ENCODE results near the gene EHD4.

EHD4 gene

DNA sequence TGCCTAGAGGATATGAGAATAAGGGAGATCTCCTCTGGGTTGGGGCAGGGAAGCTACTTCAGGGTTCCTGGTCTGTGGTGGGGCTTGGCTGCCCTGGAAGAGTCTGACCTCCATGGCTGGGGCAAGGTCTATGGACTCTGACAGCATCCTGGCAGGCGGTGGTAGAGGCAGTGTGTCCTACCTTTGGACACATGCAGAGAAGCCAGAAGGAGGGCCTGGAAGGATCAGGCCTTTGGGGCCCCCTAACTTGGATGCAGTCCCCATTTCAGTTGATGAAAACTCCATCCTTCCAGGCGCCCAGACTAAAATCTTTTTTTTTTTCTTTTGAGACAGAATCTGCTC, 88.9 kb downstream of the EHD4 start:
- H3K4me1 Mint-ChIP-seq: peaks cover 14% of the 10 kb centered on the region
- no peak for DNase-seq (ENCODE audit: low spot score in 2 of 2)
- no peak overlapping the region for H3K4me3 Mint-ChIP-seq
- H3K27me3 Mint-ChIP-seq: peaks cover 14% of the 10 kb centered on the region
- H3K27ac Mint-ChIP-seq: no peak overlapping the region
- H3K36me3 Mint-ChIP-seq: no peaks in the 10 kb centered on the region
- ATAC-seq (ENCODE audit: low read depth): no peak
- no peaks in the 10 kb centered on the region for H3K9me3 Mint-ChIP-seq

DNA sequence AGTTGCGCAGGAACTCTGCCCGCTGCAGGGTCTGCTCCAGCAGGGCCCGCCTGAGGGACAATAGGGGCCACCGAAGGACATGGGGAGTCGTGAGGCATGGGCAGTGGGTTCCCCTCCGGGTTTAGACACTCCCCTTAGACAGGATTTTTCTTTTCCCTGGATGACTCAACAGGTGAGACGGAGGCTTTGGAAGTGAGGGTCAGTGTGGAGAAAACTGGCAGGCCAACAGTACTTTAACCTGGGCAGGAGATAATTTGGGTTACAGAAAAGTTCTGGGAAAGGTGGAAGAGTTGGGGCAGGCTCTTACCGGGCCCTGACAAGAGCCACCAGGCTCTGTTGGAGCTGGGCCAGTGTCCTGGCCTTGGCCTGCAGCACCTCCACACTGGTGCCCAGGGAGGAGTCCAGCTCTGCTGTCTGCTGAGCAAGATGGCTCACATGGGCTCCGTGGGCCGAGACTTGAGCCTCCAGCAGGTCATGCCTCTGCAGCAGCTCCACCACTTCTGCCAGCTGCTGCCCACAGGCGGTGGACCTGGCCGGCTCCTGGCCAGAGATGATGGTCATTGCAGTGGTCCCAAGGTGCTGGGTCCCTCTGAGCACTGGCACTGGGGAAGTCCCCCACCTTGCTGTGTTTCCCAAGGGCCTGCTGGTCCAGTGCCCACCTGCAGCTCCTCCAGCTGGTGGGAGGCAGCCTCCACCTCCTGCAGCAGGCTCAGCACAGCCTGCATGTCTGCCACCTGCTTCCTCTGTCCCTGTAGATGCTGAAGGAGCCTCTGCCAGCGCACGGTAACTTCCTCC, 89.5 kb downstream of the EHD4 start:
- no peaks in the 10 kb centered on the region for H3K9me3 Mint-ChIP-seq

DNA sequence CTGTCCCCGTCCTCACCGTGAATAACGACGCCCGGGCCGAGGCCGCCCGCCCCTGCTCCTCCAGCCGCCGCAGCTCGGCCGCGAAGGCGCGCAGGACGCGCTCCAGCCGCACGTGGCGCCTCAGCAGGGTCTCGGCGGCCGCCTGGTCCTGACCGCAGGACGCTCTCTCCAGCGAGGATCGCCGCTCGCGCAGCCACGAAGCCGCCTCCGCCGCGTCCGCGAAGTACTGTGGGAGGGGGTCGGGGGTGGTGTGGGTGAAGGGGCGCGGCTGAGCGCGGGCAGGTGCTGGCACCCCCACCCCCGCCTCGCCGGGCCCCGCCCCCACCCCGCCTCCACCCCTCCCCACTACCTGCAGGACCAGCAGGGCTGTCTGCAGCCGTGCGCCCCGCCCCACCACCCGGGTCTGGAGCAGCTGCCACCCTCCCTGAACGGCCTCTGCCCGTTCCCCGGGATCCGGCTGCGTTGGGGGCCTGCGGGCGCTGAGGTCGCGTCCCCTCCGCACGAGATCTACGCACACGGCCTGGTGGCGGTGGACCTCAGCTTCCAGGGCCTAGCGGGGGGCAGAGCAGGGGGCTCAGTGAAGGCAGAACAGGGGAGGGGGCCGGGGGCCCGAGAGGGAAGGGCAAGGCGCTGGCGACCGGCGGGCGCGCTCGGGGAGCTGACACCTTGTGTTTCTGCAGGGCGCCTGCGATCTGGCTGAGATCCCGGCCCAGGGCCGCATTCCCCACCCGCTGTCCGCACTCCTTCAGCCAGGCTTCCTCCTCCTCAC, 90.3 kb downstream of the EHD4 start:
- Mint-ChIP-seq H3K36me3 (no peaks in the 10 kb centered on the region), H3K4me1 (peaks cover 13% of the 10 kb centered on the region), H3K4me3 (no peak overlapping the region), H3K27ac (no peak overlapping the region), H3K27me3 (peaks cover 14% of the 10 kb centered on the region), H3K9me3 (no peaks in the 10 kb centered on the region)
- ATAC-seq (ENCODE audit: low read depth) (peak; percentile 32), DNase-seq (ENCODE audit: low spot score in 2 of 2) (no peak)

More for the DNA sequence above, 89.5 kb downstream of the EHD4 start:
- Mint-ChIP-seq H3K4me1 (peaks cover 13% of the 10 kb centered on the region), H3K4me3 (no peak overlapping the region), H3K27me3 (peaks cover 14% of the 10 kb centered on the region), H3K27ac (no peak overlapping the region), H3K36me3 (no peaks in the 10 kb centered on the region)
- DNase-seq (ENCODE audit: low spot score in 2 of 2): no peak
- ATAC-seq (ENCODE audit: low read depth): peak; percentile 62

- Mint-ChIP-seq H3K4me3 (peak overlapping the region; percentile 60), H3K27ac (no peak overlapping the region), H3K27me3 (peaks cover 14% of the 10 kb centered on the region), H3K9me3 (no peaks in the 10 kb centered on the region), H3K4me1 (peaks cover 13% of the 10 kb centered on the region), H3K36me3 (no peaks in the 10 kb centered on the region)
- ATAC-seq (ENCODE audit: low read depth) (no peak), DNase-seq (ENCODE audit: low spot score in 2 of 2) (no peak)
Observed at GRCh38 chr15:41881550-41881919, 90.8 kb downstream of the EHD4 start.

- H3K27ac Mint-ChIP-seq: no peak overlapping the region
- peak overlapping the region; percentile 60 for H3K4me3 Mint-ChIP-seq
- H3K9me3 Mint-ChIP-seq: no peaks in the 10 kb centered on the region
- peaks cover 14% of the 10 kb centered on the region for H3K27me3 Mint-ChIP-seq
- no peak for DNase-seq (ENCODE audit: low spot score in 2 of 2)
- ATAC-seq (ENCODE audit: low read depth): no peak
- H3K36me3 Mint-ChIP-seq: no peaks in the 10 kb centered on the region
- H3K4me1 Mint-ChIP-seq: peaks cover 14% of the 10 kb centered on the region
Observed at GRCh38 chr15:41881086-41881485, 91.3 kb downstream of the EHD4 start.

GRCh38 chr15:41880156-41880877, 92.0 kb downstream of the EHD4 start:
- Mint-ChIP-seq H3K27me3 (peaks cover 15% of the 10 kb centered on the region), H3K4me3 (no peak overlapping the region), H3K27ac (no peak overlapping the region), H3K36me3 (no peaks in the 10 kb centered on the region), H3K9me3 (no peaks in the 10 kb centered on the region), H3K4me1 (peaks cover 20% of the 10 kb centered on the region)
- DNase-seq (ENCODE audit: low spot score in 2 of 2) (no peak), ATAC-seq (ENCODE audit: low read depth) (no peak)

DNA sequence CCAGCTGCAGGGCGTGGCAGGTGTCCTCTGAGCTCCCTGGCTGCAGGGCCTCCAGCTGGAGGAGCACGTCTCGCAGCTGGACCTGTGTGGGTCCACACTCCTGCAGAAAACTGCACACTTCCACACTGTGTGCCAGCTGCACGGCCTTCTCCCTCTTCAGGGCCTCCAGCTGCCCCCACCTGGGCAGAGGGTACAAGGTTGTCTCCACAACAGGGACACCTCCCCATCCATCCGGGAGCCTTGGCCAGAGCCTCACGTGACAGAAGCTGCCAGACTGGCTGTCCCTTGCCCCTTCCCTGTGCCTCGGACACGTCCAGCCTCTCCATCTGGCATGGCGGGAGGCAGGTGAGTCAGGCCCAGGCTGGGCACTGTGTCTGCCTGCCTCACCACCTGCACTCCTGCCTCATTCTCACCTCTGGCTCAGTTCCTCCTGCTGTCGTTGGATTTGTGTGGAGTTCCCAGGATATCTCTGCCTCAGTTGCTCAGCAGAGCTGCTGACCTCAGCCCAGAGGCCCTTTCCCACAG, 93.0 kb downstream of the EHD4 start:
- Mint-ChIP-seq H3K36me3 (no peaks in the 10 kb centered on the region), H3K4me1 (peaks cover 19% of the 10 kb centered on the region), H3K27ac (no peak overlapping the region), H3K27me3 (peaks cover 15% of the 10 kb centered on the region), H3K4me3 (no peak overlapping the region), H3K9me3 (no peaks in the 10 kb centered on the region)
- DNase-seq (ENCODE audit: low spot score in 2 of 2) (no peak), ATAC-seq (ENCODE audit: low read depth) (no peak)

DNA sequence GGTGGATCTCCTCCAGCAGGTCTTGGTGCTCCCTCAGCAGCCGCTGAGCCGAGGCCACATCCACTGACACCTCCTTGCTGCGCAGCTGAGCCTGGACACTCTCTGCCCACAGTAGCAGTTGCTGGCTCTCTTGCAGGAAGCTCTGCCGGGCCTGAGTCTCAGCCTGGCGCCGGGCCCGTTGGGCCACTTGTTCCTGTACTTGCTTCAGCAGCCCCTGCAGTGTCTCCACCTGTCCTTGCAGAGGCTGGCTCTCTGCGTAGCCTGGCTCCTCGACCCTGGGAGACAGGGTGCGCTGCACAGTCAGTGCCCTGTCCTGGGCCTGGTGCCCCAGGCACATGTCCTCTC, 94.0 kb downstream of the EHD4 start:
- Mint-ChIP-seq H3K4me1 (peaks cover 18% of the 10 kb centered on the region), H3K27me3 (peaks cover 15% of the 10 kb centered on the region), H3K4me3 (no peak overlapping the region), H3K36me3 (no peaks in the 10 kb centered on the region), H3K27ac (no peak overlapping the region), H3K9me3 (no peaks in the 10 kb centered on the region)
- ATAC-seq (ENCODE audit: low read depth) (no peak), DNase-seq (ENCODE audit: low spot score in 2 of 2) (no peak)

- no peaks in the 10 kb centered on the region for H3K9me3 Mint-ChIP-seq
- DNase-seq (ENCODE audit: low spot score in 2 of 2): no peak
- H3K4me1 Mint-ChIP-seq: peaks cover 16% of the 10 kb centered on the region
- H3K27ac Mint-ChIP-seq: no peak overlapping the region
- peaks cover 15% of the 10 kb centered on the region for H3K27me3 Mint-ChIP-seq
- no peaks in the 10 kb centered on the region for H3K36me3 Mint-ChIP-seq
- ATAC-seq (ENCODE audit: low read depth): no peak
- H3K4me3 Mint-ChIP-seq: no peak overlapping the region
Observed at GRCh38 chr15:41877631-41878354, 94.6 kb downstream of the EHD4 start.

DNA sequence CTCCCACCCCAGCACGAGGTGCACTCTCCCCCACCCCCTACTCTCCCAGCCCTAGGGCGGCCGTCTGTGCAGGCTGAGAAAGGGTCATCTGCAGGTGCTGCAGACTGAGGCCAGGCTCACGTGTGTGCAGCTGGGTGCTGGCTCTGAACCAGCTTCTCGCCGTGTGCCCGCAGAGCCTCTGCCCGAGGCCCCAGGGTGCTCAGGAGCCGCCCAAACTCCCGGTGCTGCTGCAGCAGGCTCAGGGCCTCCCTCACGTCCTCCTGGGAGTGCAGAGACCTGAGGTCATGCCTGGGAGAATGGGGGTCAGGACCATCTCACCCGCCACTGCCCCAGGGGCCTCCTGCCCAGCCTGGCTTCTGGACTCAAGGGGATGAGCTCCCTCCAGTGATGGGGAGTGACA, 95.7 kb downstream of the EHD4 start:
- Mint-ChIP-seq H3K36me3 (no peaks in the 10 kb centered on the region), H3K9me3 (no peaks in the 10 kb centered on the region), H3K4me1 (peaks cover 13% of the 10 kb centered on the region), H3K4me3 (no peak overlapping the region), H3K27ac (no peak overlapping the region), H3K27me3 (peaks cover 19% of the 10 kb centered on the region)
- ATAC-seq (ENCODE audit: low read depth): no peak
- no peak for DNase-seq (ENCODE audit: low spot score in 2 of 2)

- ATAC-seq (ENCODE audit: low read depth): peak; percentile 91
- H3K27me3 Mint-ChIP-seq: peaks cover 14% of the 10 kb centered on the region
- H3K4me1 Mint-ChIP-seq: peaks cover 9% of the 10 kb centered on the region
Observed at GRCh38 chr15:41876007-41876406, 96.3 kb downstream of the EHD4 start.

DNA sequence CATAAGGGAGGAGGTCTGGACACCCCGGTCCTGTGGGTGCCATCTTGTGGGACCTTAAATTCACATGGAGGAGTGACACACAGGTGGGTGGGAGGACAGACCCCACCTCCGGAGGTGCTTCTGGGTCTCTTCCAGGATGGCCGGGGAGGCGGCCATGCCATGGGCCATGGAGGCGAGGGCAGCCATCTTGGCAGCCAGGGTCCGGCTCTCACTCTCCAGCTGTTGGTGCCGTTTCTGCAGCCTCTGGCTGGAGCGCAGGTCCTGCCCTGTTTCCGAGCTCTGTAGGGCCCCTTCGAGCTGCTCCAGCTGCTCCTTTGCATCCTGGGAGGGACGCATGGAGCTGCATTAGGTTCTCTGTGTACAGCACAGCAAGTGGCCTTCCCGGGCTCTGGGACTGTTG, 97.6 kb downstream of the EHD4 start:
- no peak overlapping the region for H3K27ac Mint-ChIP-seq
- no peak for DNase-seq (ENCODE audit: low spot score in 2 of 2)
- H3K27me3 Mint-ChIP-seq: peaks cover 11% of the 10 kb centered on the region
- peaks cover 9% of the 10 kb centered on the region for H3K4me1 Mint-ChIP-seq
- no peaks in the 10 kb centered on the region for H3K9me3 Mint-ChIP-seq
- H3K4me3 Mint-ChIP-seq: no peak overlapping the region
- no peak for ATAC-seq (ENCODE audit: low read depth)
- no peaks in the 10 kb centered on the region for H3K36me3 Mint-ChIP-seq

More at GRCh38 chr15:41876007-41876406, 96.3 kb downstream of the EHD4 start:
- no peaks in the 10 kb centered on the region for H3K36me3 Mint-ChIP-seq
- H3K27ac Mint-ChIP-seq: no peak overlapping the region
- H3K9me3 Mint-ChIP-seq: no peaks in the 10 kb centered on the region
- H3K4me3 Mint-ChIP-seq: peak overlapping the region; percentile 64
- DNase-seq (ENCODE audit: low spot score in 2 of 2): no peak

- Mint-ChIP-seq H3K4me3 (no peak overlapping the region), H3K36me3 (no peaks in the 10 kb centered on the region), H3K27ac (no peak overlapping the region), H3K27me3 (peaks cover 7% of the 10 kb centered on the region), H3K4me1 (peaks cover 9% of the 10 kb centered on the region), H3K9me3 (no peaks in the 10 kb centered on the region)
- DNase-seq (ENCODE audit: low spot score in 2 of 2) (no peak), ATAC-seq (ENCODE audit: low read depth) (no peak)
Observed at GRCh38 chr15:41873711-41874110, 98.6 kb downstream of the EHD4 start.
